Epithelial cell of proximal tubule (primary cell): ENCODE measurements around the gene MCCC2. TPM values are rescaled to one million over a fixed set of nuclear protein-coding genes. Genes with fewer than 3 reads are reported as not detected.
"Not testable (repeated sequence)": the region's sequence is repeated elsewhere in the genome, so short reads cannot be mapped to it uniquely, and the experiment has no call there.

Experiments used
- DNase-seq: peaks from one replicate; pipeline ENCODE4 v3.0.0-alpha.2; 2011; ENCODE audit warnings: low read depth
- H3K4me3 ChIP-seq: 2 replicates; pipeline ENCODE4 v1.5.1; 2011; ENCODE audit warnings: low read depth, mild to moderate bottlenecking, low read length
- CTCF ChIP-seq: conservative IDR thresholded peaks from 2 replicates; pipeline ENCODE4 v1.5.1; 2012; ENCODE audit warnings: low read depth, mild to moderate bottlenecking, low read length
- total RNA-seq: library from RNA; depleted of rRNA; stranded (reverse); fragments of >200 nt; gene quantifications from 2 replicates; pipeline ENCODE4 v1.2.3, GENCODE V29; 2015

Gene MCCC2
- total RNA-seq, 1 donor from 2014 or later, result 25.3 TPM

- no peak for DNase-seq
- TF ChIP-seq CTCF, result no peak
- no peak overlapping the region for H3K4me3 ChIP-seq
Observed at GRCh38 chr5:71632168-71632567, 45.0 kb downstream of the MCCC2 start.

- no peak for DNase-seq
- no peak for TF ChIP-seq CTCF
Observed at GRCh38 chr5:71633255-71634155, 46.4 kb downstream of the MCCC2 start.

GRCh38 chr5:71637133-71637532, 50.0 kb downstream of the MCCC2 start:
- no peak for TF ChIP-seq CTCF
- no peak for DNase-seq
- no peak overlapping the region for H3K4me3 ChIP-seq

More at GRCh38 chr5:71633255-71634155, 46.4 kb downstream of the MCCC2 start:
- H3K4me3 ChIP-seq, result no peak overlapping the region

GRCh38 chr5:71640408-71640807, 53.3 kb downstream of the MCCC2 start:
- DNase-seq, result no peak
- H3K4me3 ChIP-seq, result no peak overlapping the region
- no peak for TF ChIP-seq CTCF

GRCh38 chr5:71645030-71645429, 57.9 kb downstream of the MCCC2 start:
- DNase-seq, result no peak
- H3K4me3 ChIP-seq, result no peak overlapping the region
- no peak for TF ChIP-seq CTCF

- H3K4me3 ChIP-seq, DNase-seq: not testable (repeated sequence)
Observed at GRCh38 chr5:71650940-71651339, 63.8 kb downstream of the MCCC2 start.

- no peak for DNase-seq
- no peak for TF ChIP-seq CTCF
Observed at GRCh38 chr5:71651579-71651978, 64.4 kb downstream of the MCCC2 start.

More at GRCh38 chr5:71651579-71651978, 64.4 kb downstream of the MCCC2 start:
- H3K4me3 ChIP-seq, result no peak overlapping the region
